NT2/D1 (cell line): ENCODE measurements around the gene EPN2.
"Not testable (repeated sequence)": the region's sequence is repeated elsewhere in the genome, so short reads cannot be mapped to it uniquely, and the experiment has no call there.

Experiments
- SUZ12 ChIP-seq: IDR thresholded peaks from 2 replicates; pipeline ENCODE4 v1.6.1; 2011; ENCODE audit not compliant: insufficient read length, insufficient read depth; ENCODE audit errors: extremely low read depth
- ZNF274 ChIP-seq: IDR thresholded peaks from 2 replicates; pipeline ENCODE4 v1.6.1; 2011; ENCODE audit warnings: mild to moderate bottlenecking, low read depth, low read length

DNA sequence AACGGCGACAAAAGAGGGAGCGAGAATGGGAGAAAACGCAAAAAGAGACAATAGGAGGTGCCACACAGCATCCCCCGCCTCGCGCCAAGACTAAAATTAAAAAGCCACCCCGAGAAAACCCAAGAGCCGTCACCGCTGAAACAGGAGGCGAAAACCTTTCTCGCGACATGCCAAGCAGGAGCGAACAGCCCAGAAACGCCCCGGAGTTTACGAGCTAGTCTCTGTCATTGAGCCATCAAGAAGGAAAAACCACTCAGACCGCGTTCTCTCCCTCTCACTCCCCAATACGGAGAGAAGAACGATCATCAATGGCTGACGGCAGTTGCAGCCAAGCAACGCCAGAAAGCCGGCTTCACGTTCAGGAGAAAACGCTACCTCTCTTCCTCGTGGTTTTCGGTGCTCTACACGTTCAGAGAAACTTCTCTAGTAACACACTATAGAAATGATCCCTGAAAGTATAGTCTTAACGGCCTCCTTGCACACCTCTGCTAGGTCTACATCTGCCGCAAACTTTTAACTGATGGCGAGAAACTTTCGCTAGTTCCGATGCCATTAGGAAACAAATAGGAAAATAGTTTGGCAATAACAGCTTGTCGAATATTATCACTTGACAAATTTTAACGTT is 47.3 kb upstream of the EPN2 start:
- TF ChIP-seq SUZ12, ZNF274: not testable (repeated sequence)
